A673 (cell line): ENCODE measurements around the gene FAM120A.

Source experiments
- CTCF ChIP-seq: fragments of 300-800, 200-600 bp; sonication (generic); conservative IDR thresholded peaks from 2 replicates; pipeline ENCODE4 v1.5.1; 2017; ENCODE audit warnings: low read depth, mild to moderate bottlenecking, antibody characterized with exemption, low read length, moderate library complexity, mixed read lengths
- EZH2 ChIP-seq: fragments of 200-600 bp; sonication (generic); IDR thresholded peaks from 2 replicates; pipeline ENCODE4 v1.6.1; 2017; ENCODE audit warnings: borderline replicate concordance, low read depth, mild to moderate bottlenecking, mixed read lengths, antibody characterized with exemption, low read length; ENCODE audit not compliant: poor library complexity, severe bottlenecking

DNA sequence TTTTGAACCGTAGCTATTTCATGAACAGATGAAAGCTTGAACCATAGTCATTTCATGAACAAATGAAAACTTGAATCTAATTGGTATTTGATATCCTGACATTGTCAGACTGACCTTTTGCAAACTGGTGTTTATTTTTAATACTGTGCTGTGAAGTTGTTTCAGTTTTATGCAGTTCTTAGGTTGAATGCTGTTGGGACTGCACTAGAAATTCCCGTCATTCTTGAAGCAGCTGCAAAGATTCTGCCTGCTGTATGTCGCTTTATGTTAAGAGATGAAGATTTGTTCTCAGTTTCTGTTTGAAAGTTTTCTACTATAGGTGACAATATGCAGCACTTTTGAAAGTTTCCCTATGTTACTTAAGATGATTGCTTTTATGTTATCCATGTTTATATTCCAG is 24.4 kb downstream of the FAM120A start:
- TF ChIP-seq CTCF = no peak
- TF ChIP-seq EZH2 = no peak
